Adrenal gland (tissue), 5 donors: ENCODE data around the gene CCDC71L.

Experiments used
- POLR2A ChIP-seq, 2 donors: fragments of 450-650 bp; IDR thresholded peaks; one replicate each; pipeline ENCODE4 v1.6.1; 2017; ENCODE audit warnings: antibody characterized with exemption in 2 of 2, mild to moderate bottlenecking in 2 of 2, moderate library complexity in 1 of 2
- TF ChIP-seq, protein P1 (sequence below), 6 experiments: fragments of 450-650 bp in 4 of 6; fragments of 200-600 bp in 2 of 6; sonication (generic) in 1 of 6; IDR thresholded peaks; 1 replicate in 5 of 6; 2 replicates in 1 of 6; pipeline versions ENCODE4 v1.5.1 to v1.8.0; 2016 to 2021; ENCODE audit warnings: antibody characterized with exemption in 6 of 6, mild to moderate bottlenecking in 2 of 6, moderate library complexity in 1 of 6
- donor health status: DM: no; HTN: no; CAD: no.

DNA sequence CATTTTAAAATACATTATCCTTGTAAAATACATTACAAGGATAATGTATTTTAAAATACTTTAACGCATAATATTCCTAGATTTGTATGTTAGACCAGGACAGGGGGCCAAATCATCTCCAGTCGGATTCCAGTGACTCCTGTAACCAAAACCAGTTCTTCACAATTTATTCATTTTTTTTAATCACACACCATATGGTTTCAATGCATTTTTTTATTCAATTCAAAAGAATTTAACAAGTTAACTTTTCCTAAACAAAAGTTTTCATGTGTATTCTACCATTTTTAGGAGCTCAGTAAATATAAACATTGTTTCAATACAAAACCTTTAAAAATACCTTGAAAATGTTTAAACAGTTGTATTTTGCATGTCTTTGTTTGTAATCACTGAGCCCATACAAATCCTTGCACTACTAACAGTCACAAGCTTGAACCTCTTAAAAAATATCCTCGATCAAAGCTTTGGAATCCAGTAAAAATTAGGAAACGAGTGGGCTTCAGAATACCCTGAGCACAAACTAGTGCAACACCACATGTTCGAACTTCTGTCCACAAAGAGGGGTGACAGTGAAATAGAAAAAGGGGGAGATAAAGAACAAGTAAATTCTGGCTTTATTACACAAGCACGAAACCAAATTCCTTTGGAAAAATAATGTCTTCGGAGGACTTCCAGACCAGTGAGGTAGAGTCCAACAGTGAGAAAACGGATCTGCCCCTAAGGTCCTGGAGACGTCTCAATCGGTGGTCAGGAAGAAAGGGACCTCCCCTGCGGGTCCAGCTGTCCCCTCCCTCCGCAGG is 1.6 kb downstream of the CCDC71L start:
- TF ChIP-seq, protein P1, sequence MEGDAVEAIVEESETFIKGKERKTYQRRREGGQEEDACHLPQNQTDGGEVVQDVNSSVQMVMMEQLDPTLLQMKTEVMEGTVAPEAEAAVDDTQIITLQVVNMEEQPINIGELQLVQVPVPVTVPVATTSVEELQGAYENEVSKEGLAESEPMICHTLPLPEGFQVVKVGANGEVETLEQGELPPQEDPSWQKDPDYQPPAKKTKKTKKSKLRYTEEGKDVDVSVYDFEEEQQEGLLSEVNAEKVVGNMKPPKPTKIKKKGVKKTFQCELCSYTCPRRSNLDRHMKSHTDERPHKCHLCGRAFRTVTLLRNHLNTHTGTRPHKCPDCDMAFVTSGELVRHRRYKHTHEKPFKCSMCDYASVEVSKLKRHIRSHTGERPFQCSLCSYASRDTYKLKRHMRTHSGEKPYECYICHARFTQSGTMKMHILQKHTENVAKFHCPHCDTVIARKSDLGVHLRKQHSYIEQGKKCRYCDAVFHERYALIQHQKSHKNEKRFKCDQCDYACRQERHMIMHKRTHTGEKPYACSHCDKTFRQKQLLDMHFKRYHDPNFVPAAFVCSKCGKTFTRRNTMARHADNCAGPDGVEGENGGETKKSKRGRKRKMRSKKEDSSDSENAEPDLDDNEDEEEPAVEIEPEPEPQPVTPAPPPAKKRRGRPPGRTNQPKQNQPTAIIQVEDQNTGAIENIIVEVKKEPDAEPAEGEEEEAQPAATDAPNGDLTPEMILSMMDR (IDR thresholded peaks at IDR 0.05), result no peak
- TF ChIP-seq POLR2A (IDR thresholded peaks at IDR 0.05), result no peak
